ENCODE results near the gene ZBTB34.

Gene ZBTB34

DNA sequence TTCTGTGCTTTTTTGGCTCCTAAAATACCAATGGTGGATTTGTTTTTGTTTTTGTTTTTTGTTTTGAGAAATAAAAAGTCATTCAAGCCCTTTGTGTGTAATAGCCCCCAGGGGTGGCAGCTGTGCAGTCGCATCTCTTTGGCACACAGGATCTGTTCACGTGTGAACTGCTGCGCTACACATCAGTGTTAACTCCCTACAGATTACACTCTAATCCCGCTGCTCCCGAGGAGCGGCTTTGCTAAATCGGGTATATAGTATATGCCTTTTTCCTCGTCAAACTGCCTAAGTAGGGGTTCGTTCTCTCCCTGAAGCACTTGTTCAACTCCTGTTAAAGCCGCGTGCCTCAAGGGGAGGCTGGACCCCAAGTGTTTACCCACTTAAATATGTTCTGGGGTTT is 22.3 kb downstream of the ZBTB34 start:
- FAIRE-seq (no peak), DNase-seq (ENCODE audit: insufficient read length) (no peak)
- no peak for TF ChIP-seq TAF1 (IDR thresholded peaks at IDR 0.05; ENCODE audit: borderline replicate concordance, low read depth, low read length)

DNA sequence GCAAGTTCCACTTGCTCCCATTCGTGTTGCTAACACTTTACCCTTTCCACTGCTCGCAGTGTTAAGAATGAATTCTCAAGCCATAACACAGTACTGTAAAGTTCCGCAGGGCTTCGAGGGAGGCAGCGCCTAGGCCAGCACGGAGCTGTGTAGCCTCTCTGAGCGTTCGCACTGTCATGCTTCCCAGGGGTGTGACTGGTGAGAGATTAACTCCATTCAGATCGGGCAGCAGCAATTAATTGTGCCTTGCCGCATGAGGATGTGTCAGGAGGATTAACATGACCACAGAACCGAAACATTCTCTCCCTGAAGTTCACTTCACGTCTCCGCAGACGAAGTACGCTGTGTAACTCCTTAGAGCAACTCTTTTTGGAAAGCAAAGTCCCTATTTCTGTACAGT is 23.2 kb downstream of the ZBTB34 start:
- no peak for FAIRE-seq
- TF ChIP-seq TAF1 (IDR thresholded peaks at IDR 0.05; ENCODE audit: borderline replicate concordance, low read depth, low read length), result no peak
- TF ChIP-seq POLR2AphosphoS5 (IDR thresholded peaks at IDR 0.05; ENCODE audit: low read depth, low read length), result no peak
- TF ChIP-seq POLR2A (IDR thresholded peaks at IDR 0.05; ENCODE audit: low read depth, low read length), result no peak
- no peak for DNase-seq (ENCODE audit: insufficient read length)

DNA sequence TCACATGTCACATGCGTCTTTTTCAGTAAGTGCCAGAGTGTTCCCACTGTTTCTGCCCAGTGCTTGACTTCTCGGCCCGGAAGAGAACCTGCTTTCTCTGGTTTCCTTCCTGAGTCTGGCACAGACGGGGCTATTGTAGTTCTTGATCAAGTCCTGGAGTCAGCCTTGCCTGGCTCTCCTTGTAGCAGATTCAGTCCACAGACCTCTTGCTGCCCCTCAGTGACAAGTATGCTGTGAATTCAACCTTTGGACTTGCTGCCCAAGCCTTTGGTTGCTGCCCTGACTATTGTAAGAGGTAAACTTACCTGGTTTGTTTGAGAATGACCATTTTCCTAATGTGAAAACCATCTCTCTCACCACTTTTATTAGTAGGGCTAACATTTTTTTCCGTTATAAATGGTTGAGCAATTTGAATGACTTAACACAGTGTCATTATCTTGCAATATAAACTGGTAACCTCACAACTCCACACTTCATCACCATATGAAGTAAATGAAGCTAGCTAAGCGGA is 24.7 kb downstream of the ZBTB34 start:
- FAIRE-seq (no peak), DNase-seq (ENCODE audit: insufficient read length) (no peak)
- no peak for TF ChIP-seq POLR2A (IDR thresholded peaks at IDR 0.05; ENCODE audit: low read depth, low read length)
- TF ChIP-seq TAF1 (IDR thresholded peaks at IDR 0.05; ENCODE audit: borderline replicate concordance, low read depth, low read length), result no peak

DNA sequence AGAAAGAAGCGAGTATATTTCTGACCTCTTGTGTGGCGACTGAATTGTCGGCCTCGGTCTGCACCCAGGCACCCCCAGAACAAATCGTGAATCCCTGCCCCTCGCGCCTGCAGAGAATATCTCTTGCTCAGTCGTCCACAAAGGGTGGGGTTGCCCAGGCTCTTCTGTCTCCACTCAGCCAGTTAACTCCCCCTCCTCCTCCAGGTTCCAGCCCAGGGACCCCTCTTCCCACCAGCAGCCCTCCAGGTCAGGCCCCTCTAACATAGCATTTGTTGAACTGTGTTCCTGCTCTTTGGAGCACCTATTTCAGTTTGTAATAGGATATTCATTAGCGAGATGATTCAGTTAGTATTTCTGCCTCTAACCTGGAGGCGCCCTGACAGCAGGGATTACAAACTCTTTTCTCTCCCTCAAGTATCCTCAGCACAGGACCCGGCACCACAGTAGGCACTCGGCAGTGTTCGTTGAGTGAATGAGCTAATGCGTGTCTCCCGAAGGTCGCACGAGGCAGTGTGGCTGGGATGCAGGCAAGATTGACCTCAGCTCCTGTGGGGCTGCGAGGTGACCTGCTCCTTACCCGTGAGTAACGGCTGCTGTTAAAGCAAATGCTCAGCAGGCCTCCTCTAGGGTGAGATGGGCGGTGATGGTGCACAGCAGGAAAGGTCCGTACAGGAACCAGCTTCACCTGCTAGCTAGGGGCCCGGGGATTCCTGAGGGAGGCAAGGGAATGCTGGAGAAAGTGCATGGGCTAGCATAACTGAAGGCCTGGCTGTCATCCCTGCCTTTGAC is 25.8 kb downstream of the ZBTB34 start:
- DNase-seq (ENCODE audit: insufficient read length) (no peak), FAIRE-seq (no peak)
- TF ChIP-seq POLR2AphosphoS5 (IDR thresholded peaks at IDR 0.05; ENCODE audit: low read depth, low read length) (no peak), POLR2A (IDR thresholded peaks at IDR 0.05; ENCODE audit: low read depth, low read length) (no peak), TAF1 (IDR thresholded peaks at IDR 0.05; ENCODE audit: borderline replicate concordance, low read depth, low read length) (no peak)

DNA sequence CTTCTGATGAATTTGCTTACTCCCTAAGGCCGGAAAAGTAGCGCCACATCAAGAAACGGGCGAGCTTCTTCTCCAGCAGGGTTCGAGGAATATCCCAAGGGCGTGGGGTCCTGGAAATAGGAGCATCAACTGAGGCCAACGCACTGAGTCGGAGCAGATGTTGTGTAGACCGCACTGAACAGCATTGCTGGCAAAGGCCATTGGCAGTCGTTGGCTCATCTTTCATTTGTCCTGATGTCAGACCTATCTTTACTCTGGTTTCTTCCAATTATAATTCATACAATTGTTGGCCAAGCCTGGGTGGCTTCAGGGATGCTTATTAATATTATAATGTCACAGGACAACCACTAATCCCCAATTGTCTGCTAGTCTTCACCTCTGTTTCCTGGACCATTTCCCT is 26.5 kb downstream of the ZBTB34 start:
- no peak for FAIRE-seq
- no peak for TF ChIP-seq POLR2A (IDR thresholded peaks at IDR 0.05; ENCODE audit: low read depth, low read length)
- TF ChIP-seq TAF1 (IDR thresholded peaks at IDR 0.05; ENCODE audit: borderline replicate concordance, low read depth, low read length), result no peak
- TF ChIP-seq POLR2AphosphoS5 (IDR thresholded peaks at IDR 0.05; ENCODE audit: low read depth, low read length), result no peak
- DNase-seq (ENCODE audit: insufficient read length), result no peak

DNA sequence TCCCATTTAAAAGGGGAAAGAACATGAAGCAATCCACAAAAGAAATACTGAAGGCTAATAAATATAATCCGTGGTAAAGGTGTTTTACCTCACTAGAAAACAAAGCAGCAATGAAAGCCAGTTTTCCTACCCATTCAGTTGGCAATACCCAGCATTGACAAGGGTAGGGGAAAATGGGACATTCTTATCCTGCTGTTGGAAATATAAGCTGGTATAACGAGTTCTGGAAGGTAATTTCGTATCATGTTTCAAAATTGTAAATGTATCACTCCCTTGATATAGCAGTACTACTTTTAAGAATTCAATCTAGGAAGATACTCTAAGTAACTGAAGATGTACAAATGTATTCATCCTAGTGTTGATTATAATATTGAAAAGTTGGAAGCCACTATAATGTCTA is 31.2 kb downstream of the ZBTB34 start:
- FAIRE-seq, result no peak
- DNase-seq (ENCODE audit: insufficient read length), result no peak
- TF ChIP-seq POLR2AphosphoS5 (IDR thresholded peaks at IDR 0.05; ENCODE audit: low read depth, low read length) (no peak), TAF1 (IDR thresholded peaks at IDR 0.05; ENCODE audit: borderline replicate concordance, low read depth, low read length) (no peak), POLR2A (IDR thresholded peaks at IDR 0.05; ENCODE audit: low read depth, low read length) (no peak)

DNA sequence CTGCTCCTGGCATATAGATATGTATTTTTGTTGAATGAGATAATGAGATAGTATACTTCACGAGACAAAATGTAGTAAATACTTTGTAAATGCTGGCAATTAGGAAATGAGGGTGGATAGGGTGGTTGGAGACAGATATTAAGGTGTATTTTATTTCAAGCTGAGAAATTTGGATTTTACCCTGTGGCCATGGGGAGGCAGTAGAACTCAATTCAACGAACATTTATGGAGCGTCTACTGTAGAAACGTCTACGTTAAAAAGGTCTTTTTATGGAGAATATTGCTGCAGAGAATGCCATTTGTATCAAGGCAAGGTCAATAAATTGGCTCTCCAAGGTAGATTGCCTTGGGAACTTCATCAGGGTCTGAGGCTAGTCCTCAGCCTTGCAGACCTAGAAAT is 32.6 kb downstream of the ZBTB34 start:
- FAIRE-seq (no peak), DNase-seq (ENCODE audit: insufficient read length) (no peak)
- TF ChIP-seq POLR2A (IDR thresholded peaks at IDR 0.05; ENCODE audit: low read depth, low read length), result no peak
- TF ChIP-seq POLR2AphosphoS5 (IDR thresholded peaks at IDR 0.05; ENCODE audit: low read depth, low read length), result no peak
- TF ChIP-seq TAF1 (IDR thresholded peaks at IDR 0.05; ENCODE audit: borderline replicate concordance, low read depth, low read length), result no peak

DNA sequence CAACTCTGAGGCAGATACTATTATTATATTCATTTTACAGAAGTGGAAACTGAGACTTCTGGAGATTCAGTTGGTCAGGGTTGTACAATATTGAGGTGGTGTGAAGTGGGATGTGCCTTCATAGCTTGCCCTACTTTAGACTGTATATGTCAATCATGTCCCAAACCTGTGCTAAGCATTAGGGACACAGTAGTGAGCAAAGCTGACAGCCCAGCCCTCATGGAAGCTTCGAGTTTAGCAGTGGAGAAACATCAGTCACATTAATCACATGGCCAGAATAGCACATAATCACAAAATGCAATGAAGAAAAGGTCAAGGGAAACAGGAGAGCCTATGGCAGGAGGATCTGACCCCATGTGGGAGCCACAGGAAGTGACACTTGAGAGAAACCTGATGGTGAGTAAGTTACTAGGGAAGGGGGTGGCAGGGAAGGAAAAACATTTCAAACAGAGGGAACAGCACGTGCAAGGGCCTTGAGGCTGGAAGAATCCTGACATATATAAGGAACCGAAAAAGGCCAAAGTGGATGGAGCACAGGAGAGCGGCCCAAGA is 33.7 kb downstream of the ZBTB34 start:
- no peak for TF ChIP-seq POLR2AphosphoS5 (IDR thresholded peaks at IDR 0.05; ENCODE audit: low read depth, low read length)
- TF ChIP-seq TAF1 (IDR thresholded peaks at IDR 0.05; ENCODE audit: borderline replicate concordance, low read depth, low read length), result no peak
- TF ChIP-seq POLR2A (IDR thresholded peaks at IDR 0.05; ENCODE audit: low read depth, low read length), result no peak
- DNase-seq (ENCODE audit: insufficient read length), result no peak
- FAIRE-seq, result no peak

DNA sequence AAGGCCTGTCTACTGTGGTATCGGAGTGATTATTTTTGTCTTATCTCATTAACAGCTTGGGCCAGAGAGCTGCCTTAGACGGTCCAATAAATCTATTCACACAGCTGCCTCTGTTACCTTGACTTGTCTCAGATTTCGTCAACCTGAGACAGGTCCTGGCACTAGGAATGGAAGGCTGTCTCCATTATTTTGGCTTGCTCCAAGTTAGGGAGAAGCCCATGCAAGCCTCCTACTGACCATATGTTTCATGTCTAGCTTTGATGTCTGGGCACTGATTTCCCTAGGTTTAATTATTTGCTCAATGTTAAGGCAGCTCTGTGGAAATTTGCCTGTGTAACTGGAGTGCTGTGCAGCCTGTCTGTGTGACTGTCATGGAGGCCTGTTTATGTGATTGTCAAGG is 41.8 kb downstream of the ZBTB34 start:
- no peak for TF ChIP-seq POLR2A (IDR thresholded peaks at IDR 0.05; ENCODE audit: low read depth, low read length)
- no peak for TF ChIP-seq POLR2AphosphoS5 (IDR thresholded peaks at IDR 0.05; ENCODE audit: low read depth, low read length)
- TF ChIP-seq TAF1 (IDR thresholded peaks at IDR 0.05; ENCODE audit: borderline replicate concordance, low read depth, low read length), result no peak
- DNase-seq (ENCODE audit: insufficient read length) (no peak), FAIRE-seq (no peak)

DNA sequence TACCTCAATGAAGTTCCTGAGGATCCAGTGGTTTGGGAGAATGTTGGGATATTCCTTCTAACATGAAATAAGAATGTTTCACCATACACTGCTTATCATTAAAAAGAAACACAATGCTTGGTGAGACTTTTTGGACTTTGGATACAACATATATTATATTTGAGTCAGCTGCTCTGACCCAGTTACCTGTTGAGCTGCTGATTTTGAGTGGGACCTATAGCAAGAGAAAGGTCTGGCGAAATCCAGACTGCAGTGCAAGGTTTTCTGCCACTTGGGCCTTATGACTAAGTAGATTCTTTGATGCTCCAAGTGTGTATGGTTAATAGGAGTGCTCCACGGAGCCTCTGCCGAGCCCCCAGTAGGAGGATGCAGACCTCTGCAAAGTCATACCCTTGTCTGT is 44.1 kb downstream of the ZBTB34 start:
- DNase-seq (ENCODE audit: insufficient read length) (no peak), FAIRE-seq (no peak)
- TF ChIP-seq POLR2AphosphoS5 (IDR thresholded peaks at IDR 0.05; ENCODE audit: low read depth, low read length) (no peak), POLR2A (IDR thresholded peaks at IDR 0.05; ENCODE audit: low read depth, low read length) (no peak), TAF1 (IDR thresholded peaks at IDR 0.05; ENCODE audit: borderline replicate concordance, low read depth, low read length) (no peak)

DNA sequence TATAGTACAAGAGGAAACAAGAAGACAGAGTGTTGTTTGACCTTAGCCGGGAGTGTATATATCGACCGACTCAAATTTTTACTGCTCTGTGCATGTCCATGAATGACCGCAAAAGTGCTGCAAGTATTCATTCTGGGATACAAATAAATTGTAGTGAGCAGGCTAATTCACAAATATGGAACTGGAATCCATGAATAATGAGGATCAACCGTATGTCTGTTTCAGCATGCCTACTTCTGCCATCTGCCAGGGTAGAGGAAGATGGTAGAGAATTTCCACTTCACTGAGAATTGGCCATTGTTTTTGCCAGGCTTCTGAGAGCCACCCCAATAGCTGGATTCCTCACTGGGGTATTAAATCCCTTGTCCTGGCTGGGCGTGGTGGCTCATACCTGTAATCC is 45.7 kb downstream of the ZBTB34 start:
- FAIRE-seq (no peak), DNase-seq (ENCODE audit: insufficient read length) (no peak)
- no peak for TF ChIP-seq TAF1 (IDR thresholded peaks at IDR 0.05; ENCODE audit: borderline replicate concordance, low read depth, low read length)

DNA sequence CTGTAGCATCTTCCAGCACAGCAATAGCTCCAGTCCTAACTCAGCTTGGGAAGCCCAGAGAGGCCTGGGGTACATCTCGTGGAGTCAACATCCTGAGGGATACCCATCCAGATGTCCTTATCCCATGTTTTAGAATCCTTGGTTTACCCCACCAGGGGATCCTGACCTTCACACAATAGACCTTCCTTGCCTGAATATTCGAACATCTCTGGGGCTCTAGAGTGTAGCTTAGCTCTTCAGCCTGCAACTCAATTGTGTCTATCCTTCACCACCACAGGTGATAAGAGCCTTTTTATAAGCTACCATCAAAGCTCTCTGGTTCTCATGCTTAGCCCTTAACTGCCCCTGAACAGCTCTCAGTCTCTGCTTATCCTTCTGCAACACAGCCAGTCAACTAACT is 46.6 kb downstream of the ZBTB34 start:
- no peak for TF ChIP-seq POLR2AphosphoS5 (IDR thresholded peaks at IDR 0.05; ENCODE audit: low read depth, low read length)
- no peak for TF ChIP-seq TAF1 (IDR thresholded peaks at IDR 0.05; ENCODE audit: borderline replicate concordance, low read depth, low read length)
- TF ChIP-seq POLR2A (IDR thresholded peaks at IDR 0.05; ENCODE audit: low read depth, low read length), result no peak

More for the DNA sequence above, 46.6 kb downstream of the ZBTB34 start:
- FAIRE-seq (no peak), DNase-seq (ENCODE audit: insufficient read length) (no peak)

Measured in GM12892 (cell line).